Sigmoid colon (tissue), 4 donors: ENCODE results near the gene RND3.

Experiments
- CTCF ChIP-seq, 4 experiments: fragments of 450-650 bp in 3 of 4; fragments of 200-600 bp in 1 of 4; IDR thresholded peaks; one replicate each; pipeline ENCODE4 v1.5.1; 2016 to 2019; ENCODE audit warnings: antibody characterized with exemption in 4 of 4, mild to moderate bottlenecking in 3 of 4, moderate library complexity in 2 of 4
- EP300 ChIP-seq, 4 donors: sonication (generic); formaldehyde crosslinking; IDR thresholded peaks; one replicate each; pipeline ENCODE4 v1.6.1; 2017; ENCODE audit warnings: antibody characterized with exemption in 4 of 4
- POLR2A ChIP-seq, 2 donors: fragments of 450-650 bp; IDR thresholded peaks; one replicate each; pipeline ENCODE4 v1.6.1; 2016; ENCODE audit warnings: antibody characterized with exemption in 2 of 2, mild to moderate bottlenecking in 2 of 2, moderate library complexity in 2 of 2
- POLR2AphosphoS5 ChIP-seq, 4 donors: sonication (generic); formaldehyde crosslinking; IDR thresholded peaks; one replicate each; pipeline ENCODE4 v1.6.1; 2017; ENCODE audit warnings: antibody characterized with exemption in 4 of 4

- TF ChIP-seq CTCF (IDR thresholded peaks at IDR 0.05) (no peak), POLR2A (IDR thresholded peaks at IDR 0.05) (no peak), EP300 (IDR thresholded peaks at IDR 0.05) (no peak), POLR2AphosphoS5 (IDR thresholded peaks at IDR 0.05) (no peak)
These were observed 4.0 kb upstream of the RND3 start for GRCh38 chr2:150491430-150491829.
